H9 (cell line): Measurements from ENCODE around the gene GRM5. TPM values are rescaled to one million over a fixed set of nuclear protein-coding genes. Genes with fewer than 3 reads are reported as not detected.
A peak's percentile ranks its signal among the peaks of the same experiment; 100 is the strongest.

Experiments used
- DNase-seq: peaks from one replicate; pipeline ENCODE4 v3.0.0-alpha.2; 2017
- H2AFZ ChIP-seq: one replicate; pipeline ENCODE4 v1.6.1; 2013; ENCODE audit warnings: mild to moderate bottlenecking, low read length, control low read depth, moderate library complexity
- H2AK5ac ChIP-seq: 2 replicates; pipeline ENCODE4 v1.6.1; 2013; ENCODE audit warnings: low read length, control low read depth, mixed read lengths; ENCODE audit not compliant: insufficient read length
- H2BK120ac ChIP-seq: one replicate; pipeline ENCODE4 v1.6.1; 2013; ENCODE audit warnings: low read depth, mild to moderate bottlenecking, low read length, control low read depth, inconsistent platforms; ENCODE audit not compliant: poor library complexity, severe bottlenecking
- H2BK12ac ChIP-seq: 2 replicates; pipeline ENCODE4 v1.6.1; 2013; ENCODE audit warnings: low read length, control low read depth, mixed read lengths, low read depth; ENCODE audit not compliant: insufficient read length
- H2BK15ac ChIP-seq: 2 replicates; pipeline ENCODE4 v1.6.1; 2013; ENCODE audit warnings: low read depth, low read length, control low read depth
- H2BK20ac ChIP-seq: one replicate; pipeline ENCODE4 v1.6.1; 2013; ENCODE audit warnings: low read depth, mild to moderate bottlenecking, low read length, control low read depth, inconsistent platforms; ENCODE audit not compliant: poor library complexity, severe bottlenecking
- H2BK5ac ChIP-seq: 2 replicates; pipeline ENCODE4 v1.6.1; 2013; ENCODE audit warnings: low read length, control low read depth, mixed read lengths; ENCODE audit not compliant: insufficient read length
- H3K14ac ChIP-seq: 2 replicates; pipeline ENCODE4 v1.6.1; 2013; ENCODE audit warnings: low read length, control low read depth; ENCODE audit not compliant: insufficient read depth
- H3K18ac ChIP-seq: 2 replicates; pipeline ENCODE4 v1.6.1; 2013; ENCODE audit warnings: low read depth, mild to moderate bottlenecking, mixed read lengths, low read length, control low read depth; ENCODE audit not compliant: insufficient read length
- H3K23ac ChIP-seq: 2 replicates; pipeline ENCODE4 v1.6.1; 2013; ENCODE audit warnings: low read length, control low read depth, mixed read lengths, low read depth; ENCODE audit not compliant: insufficient read length
- H3K23me2 ChIP-seq: 2 replicates; pipeline ENCODE4 v1.6.1; 2013; ENCODE audit warnings: low read depth, mild to moderate bottlenecking, mixed read lengths, low read length, control low read depth; ENCODE audit not compliant: insufficient read length, poor library complexity, severe bottlenecking
- H3K27ac ChIP-seq: 2 replicates; pipeline ENCODE4 v1.5.1; 2013; ENCODE audit warnings: low read length, control low read depth, mixed read lengths, low read depth; ENCODE audit not compliant: insufficient read length
- H3K27me3 ChIP-seq: 2 replicates; pipeline ENCODE4 v1.6.1; 2013; ENCODE audit warnings: low read length, control low read depth, inconsistent platforms; ENCODE audit not compliant: insufficient read depth
- H3K4ac ChIP-seq: 2 replicates; pipeline ENCODE4 v1.6.1; 2013; ENCODE audit warnings: low read depth, mild to moderate bottlenecking, control low read depth, inconsistent platforms, low read length, moderate library complexity
- H3K4me1 ChIP-seq: 2 replicates; pipeline ENCODE4 v1.6.1; 2013; ENCODE audit warnings: low read length, control low read depth, inconsistent platforms; ENCODE audit not compliant: insufficient read depth
- H3K4me2 ChIP-seq: 2 replicates; pipeline ENCODE4 v1.6.1; 2013; ENCODE audit warnings: low read length, control low read depth, mixed read lengths; ENCODE audit not compliant: insufficient read length, insufficient read depth
- H3K56ac ChIP-seq: 2 replicates; pipeline ENCODE4 v1.6.1; 2013; ENCODE audit warnings: low read depth, mild to moderate bottlenecking, mixed read lengths, low read length, control low read depth; ENCODE audit not compliant: insufficient read length
- H3K79me1 ChIP-seq: 2 replicates; pipeline ENCODE4 v1.6.1; 2013; ENCODE audit warnings: low read depth, mild to moderate bottlenecking, moderate library complexity, low read length, control low read depth, inconsistent platforms; ENCODE audit not compliant: insufficient read depth, poor library complexity, severe bottlenecking
- H3K79me2 ChIP-seq: 2 replicates; pipeline ENCODE4 v1.6.1; 2013; ENCODE audit warnings: low read length, control low read depth, inconsistent platforms; ENCODE audit not compliant: insufficient read depth
- H3K9ac ChIP-seq: 2 replicates; pipeline ENCODE4 v1.6.1; 2013; ENCODE audit warnings: low read length, control low read depth, mixed read lengths; ENCODE audit not compliant: insufficient read length; ENCODE audit errors: extremely low read depth
- H3K9me3 ChIP-seq: one replicate; pipeline ENCODE4 v1.6.1; 2013; ENCODE audit warnings: low read depth, low read length, inconsistent platforms; ENCODE audit not compliant: control insufficient read depth
- H3T11ph ChIP-seq: one replicate; pipeline ENCODE4 v1.6.1; 2013; ENCODE audit warnings: mild to moderate bottlenecking, low read length, control low read depth, inconsistent platforms
- H4K20me1 ChIP-seq: one replicate; pipeline ENCODE4 v1.6.1; 2013; ENCODE audit not compliant: control insufficient read depth, insufficient read length, insufficient read depth
- H4K5ac ChIP-seq: 2 replicates; pipeline ENCODE4 v1.6.1; 2013; ENCODE audit warnings: low read depth, mild to moderate bottlenecking, mixed read lengths, low read length, control low read depth; ENCODE audit not compliant: insufficient read length
- H4K8ac ChIP-seq: replicated peaks from 2 replicates; pipeline ENCODE4 v1.6.1; 2013; ENCODE audit warnings: low read length, control low read depth, mixed read lengths, low read depth; ENCODE audit not compliant: insufficient read length
- H4K91ac ChIP-seq: 2 replicates; pipeline ENCODE4 v1.6.1; 2013; ENCODE audit warnings: low read depth, mild to moderate bottlenecking, moderate library complexity, mixed read lengths, low read length, control low read depth; ENCODE audit not compliant: insufficient read length
- H3K27ac Mint-ChIP-seq, 3 experiments: 2 replicates in 2 of 3; 3 replicates in 1 of 3; pipeline ENCODE4 v1.8.0; 2020 to 2021; ENCODE audit warnings: mixed read lengths in 3 of 3, mild to moderate bottlenecking in 1 of 3, moderate library complexity in 1 of 3
- H3K27me3 Mint-ChIP-seq: 2 replicates; pipeline ENCODE4 v1.8.0; 2021; ENCODE audit warnings: low read depth, mild to moderate bottlenecking, moderate library complexity, mixed read lengths
- H3K36me3 Mint-ChIP-seq, 3 experiments: 2 replicates in 2 of 3; 3 replicates in 1 of 3; pipeline ENCODE4 v1.8.0; 2020 to 2021; ENCODE audit warnings: low read depth in 3 of 3, mixed read lengths in 3 of 3; ENCODE audit not compliant: insufficient read depth in 1 of 3
- H3K4me1 Mint-ChIP-seq, 2 experiments: 2 replicates each; pipeline ENCODE4 v1.8.0; 2020; ENCODE audit warnings: mixed read lengths in 2 of 2
- H3K4me3 Mint-ChIP-seq, 2 experiments: 2 replicates in 1 of 2; 3 replicates in 1 of 2; pipeline ENCODE4 v1.8.0; 2020 to 2021; ENCODE audit warnings: mild to moderate bottlenecking in 2 of 2, mixed read lengths in 2 of 2, moderate library complexity in 1 of 2
- H3K9me3 Mint-ChIP-seq, 2 experiments: 2 replicates in 1 of 2; 3 replicates in 1 of 2; pipeline ENCODE4 v1.8.0; 2020; ENCODE audit warnings: mild to moderate bottlenecking in 2 of 2, mixed read lengths in 2 of 2, moderate library complexity in 1 of 2
- CTCF ChIP-seq: fragments of 200-600 bp; sonication (generic); conservative IDR thresholded peaks from 3 replicates; pipeline ENCODE4 v1.8.0; 2021; ENCODE audit warnings: antibody characterized with exemption, mild to moderate bottlenecking
- WGBS: extraction: QIAGEN DNeasy Blood & Tissue Kit; methylation state at CpG from one replicate; pipeline ENCODE4 v1.1.7; 2013; ENCODE audit warnings: missing lambda C conversion rate, low lambda C conversion rate, mixed read lengths; ENCODE audit not compliant: insufficient read length; ENCODE audit errors: extremely low coverage; 5-methylcytosine and 5-hydroxymethylcytosine counted together
- total RNA-seq: library from RNA; stranded (reverse); gene quantifications from 2 replicates; pipeline ENCODE4 v1.2.1, GENCODE V29; 2021

The GRM5 gene
- total RNA-seq, 1 experiment from 2014 or later, result not detected

GRCh38 chr11:88508759-88509581 lies 556.8 kb downstream of the GRM5 start:
- Mint-ChIP-seq H3K4me1 (peaks cover 22 to 30% of the 10 kb centered on the region in 2 experiments), H3K27ac (peak overlapping the region in 1 of 3 experiments; percentile 19; a peak in 1 of 7 replicates), H3K27me3 (peaks cover 33% of the 10 kb centered on the region), H3K9me3 (no peaks in the 10 kb centered on the region), H3K36me3 (no peaks in the 10 kb centered on the region; a peak in 1 of 7 replicates), H3K4me3 (peak overlapping the region; percentile 67 to 70)
- Histone ChIP-seq H4K8ac (no peak overlapping the region), H3K27me3 (no peaks in the 10 kb centered on the region; the same call in 1 of the 2 replicates), H3K79me1 (no peaks in the 10 kb centered on the region), H2AFZ (no peak overlapping the region), H3K4me2 (peak overlapping the region; percentile 41), H3K23ac (no peak overlapping the region), H2BK120ac (no peak overlapping the region), H4K5ac (no peak overlapping the region), H3K9ac (peak overlapping the region; percentile 34), H2BK20ac (no peak overlapping the region), H3T11ph (no peak overlapping the region), H4K20me1 (no peaks in the 10 kb centered on the region), H2BK5ac (no peak overlapping the region), H3K27ac (no peak overlapping the region), H3K56ac (no peak overlapping the region), H3K4ac (no peak overlapping the region), H3K4me1 (peaks cover 6% of the 10 kb centered on the region; the same call in 1 of the 2 replicates), H2BK15ac (no peak overlapping the region), H2BK12ac (no peak overlapping the region), H3K14ac (peak overlapping the region; percentile 92), H3K18ac (peak overlapping the region; percentile 86), H3K9me3 (no peaks in the 10 kb centered on the region), H3K23me2 (peaks cover 8% of the 10 kb centered on the region), H2AK5ac (no peak overlapping the region), H4K91ac (no peak overlapping the region), H3K79me2 (no peaks in the 10 kb centered on the region)
- peak; percentile 69 for DNase-seq
- TF ChIP-seq CTCF, result no peak
- WGBS, result no CpG with 5 or more reads among the region's 84 CpGs
